ENCODE measurements around the gene CAB39. TPM values are rescaled to one million over a fixed set of nuclear protein-coding genes. Genes with fewer than 3 reads are reported as not detected.
"Not testable (repeated sequence)": the region's sequence is repeated elsewhere in the genome, so short reads cannot be mapped to it uniquely, and the experiment has no call there.

Gene CAB39
- polyA plus RNA-seq, 1 of the 3 experiments (the other 2 are of a cell fraction), result 15.7 TPM

- no peak for TF ChIP-seq TEAD4 (IDR thresholded peaks at IDR 0.05; ENCODE audit: borderline replicate concordance, insufficient read depth)
- no peak for TF ChIP-seq TAF1 (IDR thresholded peaks at IDR 0.05; ENCODE audit: borderline replicate concordance, low read depth, low read length)
- TF ChIP-seq IRF3 (IDR thresholded peaks at IDR 0.05; ENCODE audit: low read depth, low read length), result no peak
- no peak for TF ChIP-seq SIN3A (IDR thresholded peaks at IDR 0.05; ENCODE audit: borderline replicate concordance, low read depth, low read length)
- TF ChIP-seq RFX5 (IDR thresholded peaks at IDR 0.05; ENCODE audit: low read length), result no peak
- TF ChIP-seq USF1 (IDR thresholded peaks at IDR 0.05; ENCODE audit: borderline replicate concordance, low read depth), result no peak
- TF ChIP-seq ZBTB33 (IDR thresholded peaks at IDR 0.05; ENCODE audit: borderline replicate concordance, low read depth), result no peak
- no peak for TF ChIP-seq RCOR1 (IDR thresholded peaks at IDR 0.05; ENCODE audit: low read length)
- TF ChIP-seq CHD2 (IDR thresholded peaks at IDR 0.05; ENCODE audit: low read length, partially characterized antibody), result no peak
- no peak for TF ChIP-seq MXI1 (IDR thresholded peaks at IDR 0.05; ENCODE audit: low read depth, low read length)
- no peak for TF ChIP-seq PBX3 (IDR thresholded peaks at IDR 0.05)
- no peak for TF ChIP-seq POLR2AphosphoS5 (IDR thresholded peaks at IDR 0.05; ENCODE audit: low read depth, low read length)
- Histone ChIP-seq H4K20me1 (ENCODE audit: insufficient read depth) (no peaks in the 10 kb centered on the region), H3K36me3 (replicated peaks in 1 of 2; ENCODE audit: control insufficient read depth in 1 of 2, insufficient read depth in 2 of 2, low read length in 1 of 2) (no peaks in the 10 kb centered on the region), H3F3A (replicated peaks; ENCODE audit: insufficient read depth) (no peaks in the 10 kb centered on the region), H3K27ac (ENCODE audit: low read depth in 2 of 2, low read length in 1 of 2) (no peak overlapping the region), H3K79me2 (ENCODE audit: insufficient read depth) (no peaks in the 10 kb centered on the region), H3K9ac (no peak overlapping the region), H3K4me2 (no peak overlapping the region), H3K9me2 (no peaks in the 10 kb centered on the region), H3K4me3 (ENCODE audit: low read depth in 2 of 2, low read length in 1 of 2) (no peak overlapping the region), H3K4me1 (ENCODE audit: control insufficient read depth in 1 of 2, insufficient read depth in 2 of 2, low read depth in 1 of 2, low read length in 1 of 2) (no peaks in the 10 kb centered on the region), H3K9me3 (no peaks in the 10 kb centered on the region), H2AFZ (ENCODE audit: low read depth) (no peak overlapping the region), H3K27me3 (ENCODE audit: insufficient read depth) (no peaks in the 10 kb centered on the region)
- DNase-seq, result no peak
- POLR2A ChIA-PET, result no interaction called here
- CTCF ChIA-PET, result interaction anchor here (1.1 kb wide), 1 partner anchor 101 kb away, joined by 5 read pairs; no protein-coding TSS in a partner anchor
- WGBS (ENCODE audit: low lambda C conversion rate), result 90% methylated on average over 4 of the region's 4 CpGs
Observed at GRCh38 chr2:230697676-230698075, 15.0 kb upstream of the CAB39 start.

- H3K4me3 ChIP-seq (ENCODE audit: low read depth in 2 of 2, low read length in 1 of 2); H4K20me1 ChIP-seq (ENCODE audit: insufficient read depth); H2AFZ ChIP-seq (ENCODE audit: low read depth); H3K9me2 ChIP-seq; H3K4me2 ChIP-seq; H3F3A ChIP-seq (replicated peaks; ENCODE audit: insufficient read depth); H3K9ac ChIP-seq; H3K27me3 ChIP-seq (ENCODE audit: insufficient read depth); DNase-seq; POLR2A ChIA-PET; CTCF ChIA-PET; H3K36me3 ChIP-seq (replicated peaks in 1 of 2; ENCODE audit: control insufficient read depth in 1 of 2, insufficient read depth in 2 of 2, low read length in 1 of 2); H3K4me1 ChIP-seq (ENCODE audit: control insufficient read depth in 1 of 2, insufficient read depth in 2 of 2, low read depth in 1 of 2, low read length in 1 of 2); H3K79me2 ChIP-seq (ENCODE audit: insufficient read depth); H3K9me3 ChIP-seq; H3K27ac ChIP-seq (ENCODE audit: low read depth in 2 of 2, low read length in 1 of 2): not testable (repeated sequence)
- 42% methylated on average over 3 of the region's 3 CpGs for WGBS (ENCODE audit: low lambda C conversion rate)
Observed at GRCh38 chr2:230698753-230699152, 13.9 kb upstream of the CAB39 start.

All from SK-N-SH (cell line).